ENCODE measurements around the gene GLT1D1. TPM values are rescaled to one million over a fixed set of nuclear protein-coding genes. Genes with fewer than 3 reads are reported as not detected.

GLT1D1 gene
- total RNA-seq, 1 donor from 2014 or later: 6.5 TPM

GRCh38 chr12:128995619-128996018 is 142.3 kb downstream of the GLT1D1 start:
- peaks cover 2% of the 10 kb centered on the region for H3K27me3 Mint-ChIP-seq
- no peak for TF ChIP-seq CTCF (IDR thresholded peaks at IDR 0.05; ENCODE audit: unreplicated experiment)
- no peaks in the 10 kb centered on the region for H3K4me1 Mint-ChIP-seq (ENCODE audit: low read depth)
- H3K9me3 Mint-ChIP-seq (ENCODE audit: low read depth): no peaks in the 10 kb centered on the region
- H3K27ac Mint-ChIP-seq: no peak overlapping the region
- H3K4me3 Mint-ChIP-seq (ENCODE audit: low read depth): no peak overlapping the region
- no peak for DNase-seq (ENCODE audit: low spot score, unreplicated experiment)
- no peaks in the 10 kb centered on the region for H3K36me3 Mint-ChIP-seq (ENCODE audit: insufficient read depth)

DNA sequence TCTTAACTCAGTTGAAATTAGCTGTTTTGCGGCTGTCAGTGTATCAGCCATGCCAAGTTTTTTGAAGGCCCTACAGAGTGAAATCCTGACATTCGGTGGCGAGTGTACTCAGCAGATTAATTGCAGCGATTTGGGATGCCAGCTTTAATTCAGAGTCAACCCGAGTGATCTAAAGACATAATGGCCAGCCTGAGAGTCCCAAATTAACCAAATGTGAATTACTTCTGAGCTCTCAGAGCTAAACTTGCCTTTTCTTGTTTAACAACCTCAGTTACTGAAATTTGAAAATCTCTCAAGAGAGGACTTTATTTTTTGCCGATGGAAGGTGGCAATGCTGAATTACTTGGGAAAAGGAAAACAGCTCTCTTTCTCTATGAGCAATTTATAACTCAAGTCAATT is 148.5 kb downstream of the GLT1D1 start:
- peaks cover 4% of the 10 kb centered on the region for H3K4me1 Mint-ChIP-seq (ENCODE audit: low read depth)
- H3K36me3 Mint-ChIP-seq (ENCODE audit: insufficient read depth): no peaks in the 10 kb centered on the region
- peaks cover 12% of the 10 kb centered on the region for H3K27me3 Mint-ChIP-seq
- H3K27ac Mint-ChIP-seq: no peak overlapping the region
- no peak for DNase-seq (ENCODE audit: low spot score, unreplicated experiment)
- H3K4me3 Mint-ChIP-seq (ENCODE audit: low read depth): no peak overlapping the region
- no peak for TF ChIP-seq CTCF (IDR thresholded peaks at IDR 0.05; ENCODE audit: unreplicated experiment)
- no peaks in the 10 kb centered on the region for H3K9me3 Mint-ChIP-seq (ENCODE audit: low read depth)

DNA sequence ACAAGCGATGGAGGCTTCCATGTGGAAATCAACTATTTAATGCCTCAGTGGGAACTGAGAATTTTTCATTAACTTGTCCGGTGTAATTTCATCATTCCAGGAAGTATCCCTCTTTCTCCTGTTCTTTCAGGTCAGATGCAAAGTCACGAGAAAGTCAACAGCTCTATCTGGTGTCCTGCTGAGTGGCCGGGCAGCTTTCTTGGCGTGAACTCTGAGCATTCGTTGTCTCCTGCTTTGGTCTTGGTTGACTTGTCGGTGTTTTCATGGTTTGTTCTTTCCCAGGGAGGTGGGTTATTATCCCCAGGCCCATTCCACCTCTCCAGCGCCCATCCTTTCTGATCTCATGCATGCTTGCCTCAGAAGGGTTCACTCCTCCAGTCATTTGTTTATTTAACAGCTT is 149.1 kb downstream of the GLT1D1 start:
- peaks cover 12% of the 10 kb centered on the region for H3K27me3 Mint-ChIP-seq
- H3K4me3 Mint-ChIP-seq (ENCODE audit: low read depth): no peak overlapping the region
- no peak for DNase-seq (ENCODE audit: low spot score, unreplicated experiment)
- no peaks in the 10 kb centered on the region for H3K9me3 Mint-ChIP-seq (ENCODE audit: low read depth)
- no peaks in the 10 kb centered on the region for H3K36me3 Mint-ChIP-seq (ENCODE audit: insufficient read depth)
- no peak overlapping the region for H3K27ac Mint-ChIP-seq
- TF ChIP-seq CTCF (IDR thresholded peaks at IDR 0.05; ENCODE audit: unreplicated experiment): no peak
- H3K4me1 Mint-ChIP-seq (ENCODE audit: low read depth): peaks cover 4% of the 10 kb centered on the region

DNA sequence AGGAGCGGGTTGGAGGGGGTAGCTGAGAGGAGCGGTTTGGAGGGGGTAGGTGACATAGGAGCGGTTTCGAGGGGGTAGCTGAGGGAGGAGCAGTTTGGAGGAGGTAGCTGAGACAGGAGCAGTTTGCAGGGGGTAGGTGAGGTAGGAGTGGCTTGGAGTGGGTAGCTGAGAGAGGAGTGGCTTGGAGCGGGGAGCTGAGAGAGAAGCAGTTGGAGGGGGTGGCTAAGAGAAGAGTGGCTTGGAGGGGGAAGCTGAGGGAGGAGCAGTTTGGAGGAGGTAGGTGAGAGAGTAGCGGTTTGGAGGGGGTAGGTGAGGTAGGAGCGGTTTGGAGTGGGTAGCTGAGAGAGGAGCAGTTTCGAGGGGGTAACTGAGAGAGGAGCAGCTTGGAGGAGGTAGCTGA is 152.1 kb downstream of the GLT1D1 start:
- Mint-ChIP-seq H3K4me1 (ENCODE audit: low read depth) (peaks cover 4% of the 10 kb centered on the region), H3K27ac (no peak overlapping the region), H3K9me3 (ENCODE audit: low read depth) (no peaks in the 10 kb centered on the region), H3K27me3 (peaks cover 12% of the 10 kb centered on the region), H3K4me3 (ENCODE audit: low read depth) (no peak overlapping the region), H3K36me3 (ENCODE audit: insufficient read depth) (no peaks in the 10 kb centered on the region)
- no peak for TF ChIP-seq CTCF (IDR thresholded peaks at IDR 0.05; ENCODE audit: unreplicated experiment)
- DNase-seq (ENCODE audit: low spot score, unreplicated experiment): no peak

DNA sequence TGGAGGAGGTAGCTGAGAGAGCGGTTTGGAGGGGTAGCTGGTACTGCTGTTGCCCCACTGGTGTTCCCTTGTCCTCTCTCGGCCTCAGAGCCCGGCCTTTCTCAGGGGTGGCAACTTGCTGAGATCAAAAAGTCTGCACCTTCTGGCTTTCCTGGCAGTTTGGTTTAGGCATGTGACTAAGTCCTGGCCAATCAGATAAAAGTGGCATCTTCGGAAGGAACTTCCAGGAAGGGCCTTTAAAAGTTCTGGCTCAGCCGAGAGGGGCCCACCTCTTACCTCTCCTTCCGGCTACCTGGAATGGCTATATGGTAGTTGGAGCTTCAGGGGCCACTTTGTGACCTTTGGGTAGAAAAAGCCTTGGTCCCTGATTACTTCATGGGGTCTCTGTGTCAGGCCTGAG is 152.6 kb downstream of the GLT1D1 start:
- peaks cover 4% of the 10 kb centered on the region for H3K4me1 Mint-ChIP-seq (ENCODE audit: low read depth)
- no peak overlapping the region for H3K4me3 Mint-ChIP-seq (ENCODE audit: low read depth)
- peaks cover 15% of the 10 kb centered on the region for H3K27me3 Mint-ChIP-seq
- no peak for DNase-seq (ENCODE audit: low spot score, unreplicated experiment)
- no peak for TF ChIP-seq CTCF (IDR thresholded peaks at IDR 0.05; ENCODE audit: unreplicated experiment)
- no peaks in the 10 kb centered on the region for H3K9me3 Mint-ChIP-seq (ENCODE audit: low read depth)
- H3K36me3 Mint-ChIP-seq (ENCODE audit: insufficient read depth): no peaks in the 10 kb centered on the region
- H3K27ac Mint-ChIP-seq: no peak overlapping the region

All from progenitor cell of endocrine pancreas (in vitro differentiated cells).